ENCODE data around the gene MGRN1.
A peak's percentile ranks its signal among the peaks of the same experiment; 100 is the strongest.
"Not testable (repeated sequence)": the region's sequence is repeated elsewhere in the genome, so short reads cannot be mapped to it uniquely, and the experiment has no call there.

MGRN1 gene

DNA sequence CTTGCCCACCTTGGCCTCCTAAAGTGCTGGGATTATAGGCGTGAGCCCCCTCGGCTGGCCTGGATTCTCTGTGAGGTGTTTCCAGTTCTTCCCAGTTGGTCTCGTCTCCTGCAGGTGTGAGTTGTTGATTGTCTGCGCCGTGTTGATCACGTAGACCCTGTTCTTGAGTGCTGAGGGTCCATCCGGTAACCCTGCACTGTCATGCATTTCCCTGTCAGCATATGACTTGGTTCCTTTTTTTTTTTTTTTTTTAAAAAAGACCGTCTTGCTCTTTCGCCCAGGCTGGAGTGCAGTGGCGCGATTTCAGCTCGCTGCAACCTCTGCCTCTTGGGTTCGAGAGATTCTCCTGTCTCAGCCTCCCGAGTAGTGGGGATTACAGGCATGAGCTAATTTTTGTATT lies 17.3 kb downstream of the MGRN1 start:
- Histone ChIP-seq H3K4me3 (ENCODE audit: low read length) (no peak overlapping the region), H3K27ac (ENCODE audit: low read depth, low read length) (no peak overlapping the region), H3K9me3 (ENCODE audit: insufficient read depth, low read depth, low read length) (no peaks in the 10 kb centered on the region), H3K27me3 (ENCODE audit: insufficient read depth, low read length) (no peaks in the 10 kb centered on the region), H3K9ac (ENCODE audit: low read depth, low read length) (no peak overlapping the region), H3K4me1 (ENCODE audit: insufficient read depth, low read length) (no peaks in the 10 kb centered on the region), H3K36me3 (ENCODE audit: insufficient read depth, low read length) (0 out of 2 replicates have a peak, but pooled peaks cover 3% of the 10 kb centered on the region)
- 94% methylated on average over 14 of the region's 14 CpGs for WGBS

DNA sequence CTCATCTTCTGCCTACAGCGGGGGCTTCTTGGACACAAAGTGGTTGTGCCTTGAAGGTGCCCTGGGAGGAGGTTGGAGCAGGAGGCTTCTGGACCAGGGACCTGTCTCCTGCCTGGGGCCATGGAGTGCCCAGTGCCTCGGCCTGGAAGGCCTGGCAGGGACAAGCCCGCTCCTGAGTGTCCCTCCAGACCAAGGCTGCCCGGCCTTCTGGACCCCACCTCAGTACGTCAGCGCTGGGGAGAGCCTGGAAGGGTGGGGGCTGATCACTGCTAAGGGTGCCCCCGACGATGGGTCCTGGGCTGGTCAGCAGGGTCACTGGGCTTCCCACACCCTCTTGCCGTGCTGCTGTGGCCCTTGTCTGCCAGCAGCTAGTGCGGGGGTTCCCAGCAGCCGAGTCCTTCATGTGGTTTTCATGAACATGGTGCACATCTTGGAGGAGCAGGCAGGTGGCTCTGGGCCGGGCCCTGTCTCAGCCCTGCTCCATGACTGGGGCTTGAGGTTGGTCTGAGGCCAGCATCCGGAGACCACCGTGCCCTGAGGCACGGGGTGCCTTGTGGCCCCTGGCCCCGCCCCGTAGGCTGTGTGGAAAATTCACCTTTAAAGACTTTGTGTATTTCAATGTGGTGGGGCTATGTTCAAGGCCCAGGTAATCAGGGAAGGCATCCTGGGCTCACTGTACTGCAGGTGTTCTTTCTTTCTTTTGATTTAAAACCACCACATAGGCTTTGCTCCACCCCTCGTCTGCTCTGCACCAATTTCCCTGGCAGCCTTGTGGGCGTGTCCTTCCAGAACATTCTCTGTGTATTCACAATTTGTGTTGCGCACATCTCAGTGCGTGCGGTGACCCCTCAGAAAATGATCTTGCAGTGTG lies 22.4 kb downstream of the MGRN1 start:
- H3K9ac ChIP-seq (ENCODE audit: low read depth, low read length) = no peak overlapping the region
- H3K36me3 ChIP-seq (ENCODE audit: insufficient read depth, low read length) = peaks cover 11% of the 10 kb centered on the region
- 95% methylated on average over 22 of the region's 22 CpGs for WGBS
- H3K4me3 ChIP-seq (ENCODE audit: low read length) = no peak overlapping the region
- H3K9me3 ChIP-seq (ENCODE audit: insufficient read depth, low read depth, low read length) = no peaks in the 10 kb centered on the region
- no peaks in the 10 kb centered on the region for H3K4me1 ChIP-seq (ENCODE audit: insufficient read depth, low read length)
- no peaks in the 10 kb centered on the region for H3K27me3 ChIP-seq (ENCODE audit: insufficient read depth, low read length)
- no peak overlapping the region for H3K27ac ChIP-seq (ENCODE audit: low read depth, low read length)

- H3K4me3 ChIP-seq (ENCODE audit: low read length) = no peak overlapping the region
- H3K27ac ChIP-seq (ENCODE audit: low read depth, low read length) = no peak overlapping the region
- H3K36me3 ChIP-seq (ENCODE audit: insufficient read depth, low read length) = peaks cover 17% of the 10 kb centered on the region
- no peaks in the 10 kb centered on the region for H3K9me3 ChIP-seq (ENCODE audit: insufficient read depth, low read depth, low read length)
- no peaks in the 10 kb centered on the region for H3K27me3 ChIP-seq (ENCODE audit: insufficient read depth, low read length)
- no peak overlapping the region for H3K9ac ChIP-seq (ENCODE audit: low read depth, low read length)
- WGBS = 98% methylated on average over 8 of the region's 8 CpGs
- H3K4me1 ChIP-seq (ENCODE audit: insufficient read depth, low read length) = no peaks in the 10 kb centered on the region
Observed at GRCh38 chr16:4647644-4647980, 23.0 kb downstream of the MGRN1 start.

GRCh38 chr16:4648917-4649316 lies 24.3 kb downstream of the MGRN1 start:
- WGBS = 95% methylated on average over 13 of the region's 13 CpGs
- peaks cover 24% of the 10 kb centered on the region for H3K36me3 ChIP-seq (ENCODE audit: insufficient read depth, low read length)
- no peak overlapping the region for H3K4me3 ChIP-seq (ENCODE audit: low read length)
- no peaks in the 10 kb centered on the region for H3K4me1 ChIP-seq (ENCODE audit: insufficient read depth, low read length)
- H3K27ac ChIP-seq (ENCODE audit: low read depth, low read length) = no peak overlapping the region
- H3K27me3 ChIP-seq (ENCODE audit: insufficient read depth, low read length) = no peaks in the 10 kb centered on the region
- no peak overlapping the region for H3K9ac ChIP-seq (ENCODE audit: low read depth, low read length)
- H3K9me3 ChIP-seq (ENCODE audit: insufficient read depth, low read depth, low read length) = no peaks in the 10 kb centered on the region

DNA sequence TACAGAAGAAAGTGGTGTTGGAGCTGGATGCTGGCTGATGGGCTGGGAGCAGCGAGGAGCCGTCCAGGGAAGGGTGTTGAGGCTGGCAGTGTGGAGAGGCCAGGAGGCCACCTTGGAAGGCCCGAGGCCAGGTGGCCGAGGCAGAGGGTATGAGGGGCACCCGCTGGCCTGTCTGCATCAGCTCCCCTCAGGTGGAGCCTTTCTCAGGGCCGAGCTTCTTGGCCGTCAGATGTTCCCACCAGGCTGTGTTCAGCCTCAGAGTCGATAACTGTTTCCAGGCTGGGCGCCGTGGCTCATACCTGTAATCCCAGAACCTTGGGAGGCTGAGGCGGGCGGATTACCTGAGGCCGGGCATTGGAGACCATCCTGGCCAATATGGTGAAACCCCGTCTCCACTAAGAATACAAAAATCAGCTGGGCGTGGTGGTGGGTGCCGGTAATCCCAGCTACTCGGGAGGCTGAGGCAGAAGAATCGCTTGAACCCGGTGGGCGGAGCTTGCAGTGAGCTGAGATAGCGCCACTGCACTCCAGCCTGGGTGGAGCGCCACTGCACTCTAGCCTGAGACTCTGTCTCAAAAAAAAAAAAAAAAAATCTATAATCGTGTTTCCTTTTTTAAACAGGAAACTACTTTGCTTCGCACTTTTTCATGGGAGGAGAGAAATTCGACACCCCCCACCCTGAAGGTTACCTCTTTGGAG lies 25.3 kb downstream of the MGRN1 start:
- no peaks in the 10 kb centered on the region for H3K27me3 ChIP-seq (ENCODE audit: insufficient read depth, low read length)
- 95% methylated on average over 25 of the region's 25 CpGs for whole genome bisulfite sequencing
- no peak overlapping the region for H3K27ac ChIP-seq (ENCODE audit: low read depth, low read length)
- H3K4me1 ChIP-seq (ENCODE audit: insufficient read depth, low read length) = no peaks in the 10 kb centered on the region
- no peaks in the 10 kb centered on the region for H3K9me3 ChIP-seq (ENCODE audit: insufficient read depth, low read depth, low read length)
- H3K9ac ChIP-seq (ENCODE audit: low read depth, low read length) = no peak overlapping the region
- peaks cover 34% of the 10 kb centered on the region for H3K36me3 ChIP-seq (ENCODE audit: insufficient read depth, low read length)
- no peak overlapping the region for H3K4me3 ChIP-seq (ENCODE audit: low read length)

DNA sequence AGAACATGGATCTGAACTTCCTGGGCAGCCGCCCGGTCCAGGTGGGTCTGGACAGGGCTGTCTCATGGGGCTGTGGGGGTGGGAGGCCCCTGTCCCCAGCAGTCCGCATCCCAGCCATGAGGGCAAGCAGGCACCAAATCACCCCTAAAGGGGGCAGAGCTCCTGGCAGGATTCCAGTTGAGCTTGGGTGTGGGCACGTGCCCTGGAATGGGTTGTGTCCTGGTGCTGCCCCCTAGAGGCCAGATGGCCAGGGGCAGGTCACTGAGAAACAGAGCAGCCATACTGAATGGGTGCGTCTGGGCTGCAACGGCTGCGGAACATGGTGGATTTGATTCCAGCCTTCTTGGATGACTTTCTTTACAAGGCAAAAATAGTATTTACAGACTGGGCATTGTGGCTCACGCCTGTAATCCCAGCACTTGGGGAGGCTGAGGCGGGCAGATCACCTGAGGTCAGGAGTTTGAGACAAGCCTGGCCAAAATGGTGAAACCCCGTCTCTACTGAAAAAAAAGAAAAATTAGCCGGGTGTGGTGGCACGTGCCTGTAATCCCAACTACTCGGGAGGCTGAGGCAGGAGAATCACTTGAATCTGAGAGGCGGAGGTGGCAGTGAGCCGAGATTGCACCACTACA lies 25.9 kb downstream of the MGRN1 start:
- H3K27ac ChIP-seq (ENCODE audit: low read depth, low read length); H3K9ac ChIP-seq (ENCODE audit: low read depth, low read length); H3K4me1 ChIP-seq (ENCODE audit: insufficient read depth, low read length); H3K27me3 ChIP-seq (ENCODE audit: insufficient read depth, low read length); H3K4me3 ChIP-seq (ENCODE audit: low read length); H3K9me3 ChIP-seq (ENCODE audit: insufficient read depth, low read depth, low read length): not testable (repeated sequence)
- 92% methylated on average over 15 of the region's 15 CpGs for WGBS
- H3K36me3 ChIP-seq (ENCODE audit: insufficient read depth, low read length) = peaks cover 40% of the 10 kb centered on the region

GRCh38 chr16:4651827-4652226 lies 27.2 kb downstream of the MGRN1 start:
- no peaks in the 10 kb centered on the region for H3K9me3 ChIP-seq (ENCODE audit: insufficient read depth, low read depth, low read length)
- no peak overlapping the region for H3K4me3 ChIP-seq (ENCODE audit: low read length)
- H3K36me3 ChIP-seq (ENCODE audit: insufficient read depth, low read length) = peaks cover 49% of the 10 kb centered on the region
- no peaks in the 10 kb centered on the region for H3K27me3 ChIP-seq (ENCODE audit: insufficient read depth, low read length)
- WGBS = 94% methylated on average over 13 of the region's 13 CpGs
- H3K27ac ChIP-seq (ENCODE audit: low read depth, low read length) = no peak overlapping the region
- H3K9ac ChIP-seq (ENCODE audit: low read depth, low read length) = no peak overlapping the region
- H3K4me1 ChIP-seq (ENCODE audit: insufficient read depth, low read length) = no peaks in the 10 kb centered on the region

DNA sequence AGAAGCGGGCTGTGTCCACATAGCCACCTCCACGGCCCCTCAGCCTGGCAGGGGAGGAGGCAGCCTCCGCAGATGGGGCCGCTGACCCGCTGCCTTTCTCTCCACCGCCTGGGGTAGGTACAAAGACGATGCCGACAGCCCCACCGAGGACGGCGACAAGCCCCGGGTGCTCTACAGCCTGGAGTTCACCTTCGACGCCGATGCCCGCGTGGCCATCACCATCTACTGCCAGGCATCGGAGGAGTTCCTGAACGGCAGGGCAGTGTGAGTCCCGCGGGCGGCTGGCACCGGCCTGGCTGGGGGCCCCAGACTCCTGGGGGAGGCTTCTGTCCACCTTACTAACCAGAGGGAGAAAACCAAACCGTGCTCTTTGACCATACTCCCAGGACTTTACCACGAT lies 27.9 kb downstream of the MGRN1 start:
- Histone ChIP-seq H3K27me3 (ENCODE audit: insufficient read depth, low read length) (no peaks in the 10 kb centered on the region), H3K4me1 (ENCODE audit: insufficient read depth, low read length) (no peaks in the 10 kb centered on the region), H3K9me3 (ENCODE audit: insufficient read depth, low read depth, low read length) (no peaks in the 10 kb centered on the region), H3K27ac (ENCODE audit: low read depth, low read length) (no peak overlapping the region), H3K9ac (ENCODE audit: low read depth, low read length) (no peak overlapping the region), H3K36me3 (ENCODE audit: insufficient read depth, low read length) (peaks cover 49% of the 10 kb centered on the region), H3K4me3 (ENCODE audit: low read length) (no peak overlapping the region)
- 96% methylated on average over 25 of the region's 25 CpGs for WGBS

DNA sequence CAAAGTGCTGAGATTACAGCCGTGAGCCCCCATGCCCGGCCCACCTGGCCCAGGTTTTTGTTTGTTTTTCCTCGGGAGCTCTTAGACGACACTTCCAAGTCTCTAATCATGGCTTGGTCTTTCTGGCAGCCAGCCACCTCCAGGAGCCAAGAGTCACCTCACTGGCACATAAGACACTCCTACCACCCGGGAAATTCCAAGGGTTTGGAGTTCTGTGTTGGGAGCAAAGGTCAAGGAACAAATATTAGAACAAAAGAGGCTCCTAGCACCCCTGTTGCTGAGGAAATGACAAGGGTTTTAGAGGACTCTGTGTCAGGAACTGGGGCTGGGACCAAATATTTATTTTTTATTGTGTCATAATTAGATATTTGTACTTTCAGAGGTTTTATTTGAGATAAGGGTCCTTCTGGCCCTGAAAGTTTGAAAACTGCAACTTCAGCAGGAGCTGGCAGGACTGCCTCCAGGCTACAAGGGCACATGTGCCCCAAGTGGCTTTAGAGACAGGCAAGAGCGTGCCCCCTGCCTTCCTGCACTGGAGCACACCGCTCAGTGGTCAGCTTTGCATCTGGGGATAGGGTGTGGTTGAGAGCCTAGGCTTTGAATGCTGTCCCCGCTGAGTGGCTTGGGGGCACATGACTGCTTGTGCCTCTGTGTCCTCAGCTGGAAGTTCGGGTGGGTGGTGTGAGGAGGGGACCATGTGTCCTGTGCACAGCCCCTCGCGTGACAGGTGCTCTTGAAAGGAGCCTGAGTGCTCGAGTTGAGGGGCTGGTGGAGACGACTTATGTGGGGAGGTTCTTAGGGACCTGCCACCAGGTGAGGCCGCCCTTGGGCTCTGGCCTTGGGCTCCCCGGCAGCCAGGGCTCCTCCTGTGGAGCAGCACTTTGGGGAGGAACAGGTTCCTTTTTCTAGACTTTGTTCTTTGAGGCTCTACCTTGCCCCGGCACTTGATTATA lies 29.7 kb downstream of the MGRN1 start:
- Histone ChIP-seq H3K27ac (ENCODE audit: low read depth, low read length) (0 out of 2 replicates have a peak overlapping the region, but pooled peaks have one; percentile 6), H3K36me3 (ENCODE audit: insufficient read depth, low read length) (peaks cover 56% of the 10 kb centered on the region), H3K4me1 (ENCODE audit: insufficient read depth, low read length) (no peaks in the 10 kb centered on the region), H3K4me3 (ENCODE audit: low read length) (no peak overlapping the region), H3K27me3 (ENCODE audit: insufficient read depth, low read length) (no peaks in the 10 kb centered on the region), H3K9me3 (ENCODE audit: insufficient read depth, low read depth, low read length) (no peaks in the 10 kb centered on the region), H3K9ac (ENCODE audit: low read depth, low read length) (no peak overlapping the region)
- 93% methylated on average over 16 of the region's 16 CpGs for WGBS

GRCh38 chr16:4654964-4655590 lies 30.5 kb downstream of the MGRN1 start:
- Histone ChIP-seq H3K9ac (ENCODE audit: low read depth, low read length) (no peak overlapping the region), H3K27ac (ENCODE audit: low read depth, low read length) (no peak overlapping the region), H3K9me3 (ENCODE audit: insufficient read depth, low read depth, low read length) (no peaks in the 10 kb centered on the region), H3K4me1 (ENCODE audit: insufficient read depth, low read length) (no peaks in the 10 kb centered on the region), H3K36me3 (ENCODE audit: insufficient read depth, low read length) (peaks cover 60% of the 10 kb centered on the region), H3K27me3 (ENCODE audit: insufficient read depth, low read length) (no peaks in the 10 kb centered on the region), H3K4me3 (ENCODE audit: low read length) (no peak overlapping the region)
- whole genome bisulfite sequencing = 95% methylated on average over 12 of the region's 12 CpGs
